Measurements from ENCODE around the gene FAM89A. TPM values are rescaled to one million over a fixed set of nuclear protein-coding genes. Genes with fewer than 3 reads are reported as not detected.

The FAM89A gene
- total and polyA plus RNA-seq, 2 of the 13 experiments (the other 11 are each of a cell fraction or from before 2014, with no cell fraction given) = 0.35 to 0.44 TPM

DNA sequence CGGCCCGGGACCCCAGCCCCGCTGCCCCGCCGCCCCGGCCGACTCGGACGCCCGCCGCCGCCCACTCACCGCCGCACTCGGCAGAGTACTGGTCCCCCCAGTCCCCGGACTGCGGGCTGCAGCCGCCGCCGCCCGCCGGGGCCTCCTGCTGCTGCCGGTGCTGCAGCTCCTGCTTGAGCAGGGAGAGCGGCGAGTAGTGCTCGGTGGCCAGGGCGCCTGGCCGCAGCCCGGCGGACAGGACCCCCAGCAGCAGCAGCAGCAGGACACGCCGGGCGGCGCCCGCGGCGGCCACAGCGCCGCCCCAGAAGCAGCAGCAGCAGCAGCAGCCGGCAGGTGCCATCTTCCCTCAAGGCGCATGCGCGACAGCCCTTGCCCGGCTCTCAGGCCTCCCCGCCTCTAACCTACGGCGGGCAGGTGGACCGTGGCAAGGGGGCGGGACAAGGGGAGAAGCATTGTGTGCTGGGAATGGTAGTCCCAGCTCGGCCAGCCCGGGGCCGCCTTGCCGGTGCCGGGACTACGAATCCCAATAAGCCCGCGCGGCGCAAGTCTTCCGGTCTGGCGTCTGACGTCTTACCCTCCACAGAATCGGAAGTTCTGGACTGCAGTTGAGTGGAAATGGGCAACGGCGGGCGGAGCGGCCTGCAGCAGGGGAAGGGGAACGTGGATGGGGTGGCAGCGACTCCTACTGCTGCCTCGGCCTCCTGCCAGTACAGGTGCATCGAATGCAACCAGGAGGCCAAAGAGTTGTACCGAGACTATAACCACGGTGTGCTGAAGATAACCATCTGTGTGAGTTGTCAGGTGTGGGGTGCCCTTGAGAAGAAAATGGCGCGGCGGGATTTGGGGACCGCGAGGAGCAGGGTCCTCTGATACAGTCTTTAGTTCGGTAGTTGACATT lies 61.3 kb downstream of the FAM89A start, which contains the start of the genes ARV1 and TTC13 (continued):
- no peak for TF ChIP-seq JARID2 (CRISPR knock-in tag; IDR thresholded peaks at IDR 0.05; ENCODE audit: insufficient replicate concordance)
- 0 out of 2 replicates have a peak, but pooled peaks have one; percentile 36 for TF ChIP-seq TOE1 (CRISPR knock-in tag; IDR thresholded peaks at IDR 0.05)
- TF ChIP-seq, protein P1, sequence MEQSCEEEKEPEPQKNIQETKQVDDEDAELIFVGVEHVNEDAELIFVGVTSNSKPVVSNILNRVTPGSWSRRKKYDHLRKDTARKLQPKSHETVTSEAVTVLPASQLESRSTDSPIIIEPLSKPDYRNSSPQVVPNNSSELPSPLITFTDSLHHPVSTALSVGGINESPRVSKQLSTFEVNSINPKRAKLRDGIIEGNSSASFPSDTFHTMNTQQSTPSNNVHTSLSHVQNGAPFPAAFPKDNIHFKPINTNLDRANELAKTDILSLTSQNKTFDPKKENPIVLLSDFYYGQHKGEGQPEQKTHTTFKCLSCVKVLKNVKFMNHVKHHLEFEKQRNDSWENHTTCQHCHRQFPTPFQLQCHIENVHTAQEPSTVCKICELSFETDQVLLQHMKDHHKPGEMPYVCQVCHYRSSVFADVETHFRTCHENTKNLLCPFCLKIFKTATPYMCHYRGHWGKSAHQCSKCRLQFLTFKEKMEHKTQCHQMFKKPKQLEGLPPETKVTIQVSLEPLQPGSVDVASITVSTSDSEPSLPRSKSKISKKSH (CRISPR knock-in tag; IDR thresholded peaks at IDR 0.05; ENCODE audit: borderline replicate concordance) = peak; percentile 65; the same call in 1 of the 2 replicates
- TF ChIP-seq ZNF232 (CRISPR knock-in tag; IDR thresholded peaks at IDR 0.05; ENCODE audit: borderline replicate concordance) = no peak
- TF ChIP-seq ZNF292 (CRISPR knock-in tag; IDR thresholded peaks at IDR 0.05; ENCODE audit: borderline replicate concordance, low read depth) = peak; percentile 87; the same call in 1 of the 2 replicates
- no peak for TF ChIP-seq CBX1 (IDR thresholded peaks at IDR 0.05; ENCODE audit: low read depth)
- TF ChIP-seq ZNF329 (CRISPR knock-in tag; IDR thresholded peaks at IDR 0.05; ENCODE audit: low read depth) = peak; percentile 74; the same call in 1 of the 2 replicates
- TF ChIP-seq NFE2L2 (IDR thresholded peaks at IDR 0.05; ENCODE audit: low read length) = no peak
- no peak for TF ChIP-seq PTBP1 (IDR thresholded peaks at IDR 0.05; ENCODE audit: low read depth, low read length, poor library complexity, severe bottlenecking)
- no peak for TF ChIP-seq CBX2 (IDR thresholded peaks at IDR 0.05; ENCODE audit: low read depth, low read length)
- no peak for TF ChIP-seq CBX2 (CRISPR knock-in tag; IDR thresholded peaks at IDR 0.05; ENCODE audit: low read depth)
- TF ChIP-seq, protein P2, sequence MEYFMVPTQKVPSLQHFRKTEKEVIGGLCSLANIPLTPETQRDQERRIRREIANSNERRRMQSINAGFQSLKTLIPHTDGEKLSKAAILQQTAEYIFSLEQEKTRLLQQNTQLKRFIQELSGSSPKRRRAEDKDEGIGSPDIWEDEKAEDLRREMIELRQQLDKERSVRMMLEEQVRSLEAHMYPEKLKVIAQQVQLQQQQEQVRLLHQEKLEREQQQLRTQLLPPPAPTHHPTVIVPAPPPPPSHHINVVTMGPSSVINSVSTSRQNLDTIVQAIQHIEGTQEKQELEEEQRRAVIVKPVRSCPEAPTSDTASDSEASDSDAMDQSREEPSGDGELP (IDR thresholded peaks at IDR 0.05; ENCODE audit: borderline replicate concordance, low read depth) = peak; percentile 59; the same call in 1 of the 2 replicates
- 0 out of 2 replicates have a peak, but pooled peaks have one; percentile 39 for TF ChIP-seq TMF1 (CRISPR knock-in tag; IDR thresholded peaks at IDR 0.05; ENCODE audit: low read depth)
- peak; percentile 70 for TF ChIP-seq ZNF883 (CRISPR knock-in tag; IDR thresholded peaks at IDR 0.05; ENCODE audit: not compliant biosample characterization)
- peak; percentile 93 for TF ChIP-seq HNRNPL (IDR thresholded peaks at IDR 0.05; ENCODE audit: low read depth, low read length)
- no peak for TF ChIP-seq FOXJ3 (CRISPR knock-in tag; IDR thresholded peaks at IDR 0.05; ENCODE audit: borderline replicate concordance)
- TF ChIP-seq, protein P3, sequence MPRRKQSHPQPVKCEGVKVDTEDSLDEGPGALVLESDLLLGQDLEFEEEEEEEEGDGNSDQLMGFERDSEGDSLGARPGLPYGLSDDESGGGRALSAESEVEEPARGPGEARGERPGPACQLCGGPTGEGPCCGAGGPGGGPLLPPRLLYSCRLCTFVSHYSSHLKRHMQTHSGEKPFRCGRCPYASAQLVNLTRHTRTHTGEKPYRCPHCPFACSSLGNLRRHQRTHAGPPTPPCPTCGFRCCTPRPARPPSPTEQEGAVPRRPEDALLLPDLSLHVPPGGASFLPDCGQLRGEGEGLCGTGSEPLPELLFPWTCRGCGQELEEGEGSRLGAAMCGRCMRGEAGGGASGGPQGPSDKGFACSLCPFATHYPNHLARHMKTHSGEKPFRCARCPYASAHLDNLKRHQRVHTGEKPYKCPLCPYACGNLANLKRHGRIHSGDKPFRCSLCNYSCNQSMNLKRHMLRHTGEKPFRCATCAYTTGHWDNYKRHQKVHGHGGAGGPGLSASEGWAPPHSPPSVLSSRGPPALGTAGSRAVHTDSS (CRISPR knock-in tag; conservative IDR thresholded peaks at IDR 0.05) = 0 out of 2 replicates have a peak, but pooled peaks have one; percentile 13
- peak; percentile 57 for TF ChIP-seq NFYB (CRISPR knock-in tag; IDR thresholded peaks at IDR 0.05)
- TF ChIP-seq ZNF562 (CRISPR knock-in tag; IDR thresholded peaks at IDR 0.05; ENCODE audit: borderline replicate concordance) = no peak
- TF ChIP-seq, protein P4, sequence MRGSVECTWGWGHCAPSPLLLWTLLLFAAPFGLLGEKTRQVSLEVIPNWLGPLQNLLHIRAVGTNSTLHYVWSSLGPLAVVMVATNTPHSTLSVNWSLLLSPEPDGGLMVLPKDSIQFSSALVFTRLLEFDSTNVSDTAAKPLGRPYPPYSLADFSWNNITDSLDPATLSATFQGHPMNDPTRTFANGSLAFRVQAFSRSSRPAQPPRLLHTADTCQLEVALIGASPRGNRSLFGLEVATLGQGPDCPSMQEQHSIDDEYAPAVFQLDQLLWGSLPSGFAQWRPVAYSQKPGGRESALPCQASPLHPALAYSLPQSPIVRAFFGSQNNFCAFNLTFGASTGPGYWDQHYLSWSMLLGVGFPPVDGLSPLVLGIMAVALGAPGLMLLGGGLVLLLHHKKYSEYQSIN (CRISPR knock-in tag; IDR thresholded peaks at IDR 0.05; ENCODE audit: borderline replicate concordance) = no peak
- TF ChIP-seq ZNF510 (CRISPR knock-in tag; IDR thresholded peaks at IDR 0.05; ENCODE audit: low read depth) = 0 out of 2 replicates have a peak, but pooled peaks have one; percentile 24
- no peak for TF ChIP-seq IRX3 (CRISPR knock-in tag; IDR thresholded peaks at IDR 0.05; ENCODE audit: borderline replicate concordance, low read depth)
- TF ChIP-seq NR2F2 (IDR thresholded peaks at IDR 0.05; ENCODE audit: borderline replicate concordance, low read depth) = no peak
- TF ChIP-seq CBX5 (CRISPR knock-in tag; IDR thresholded peaks at IDR 0.05; ENCODE audit: borderline replicate concordance) = peak; percentile 71; the same call in 1 of the 2 replicates

Data from HepG2 (cell line).